Upper lobe of left lung (tissue), 6 donors: Measurements from ENCODE around the gene SCUBE1. TPM values are rescaled to one million over a fixed set of nuclear protein-coding genes. Genes with fewer than 3 reads are reported as not detected.

ENCODE experiments used
- ATAC-seq, 2 donors: fragments of 200-7000 bp; cut with Tn5 transposase; one replicate each; pipeline ENCODE4 v1.9.1; 2022; ENCODE audit warnings: mild to moderate bottlenecking in 2 of 2, moderate library complexity in 2 of 2; ENCODE audit not compliant: low FRiP score in 2 of 2
- DNase-seq, 2 donors: peaks; one replicate each; pipeline ENCODE4 v3.0.0-alpha.2; 2019 to 2020
- H3K27ac ChIP-seq, 4 donors: fragments of 200-600 bp; sonication (generic); one replicate each; pipeline ENCODE4 v1.5.1; 2016 to 2019
- H3K27me3 ChIP-seq, 4 donors: fragments of 200-600 bp; sonication (generic); one replicate each; pipeline ENCODE4 v1.5.1; 2017 to 2019
- H3K36me3 ChIP-seq, 4 donors: fragments of 200-600 bp; sonication (generic); one replicate each; pipeline ENCODE4 v1.5.1; 2016 to 2019
- H3K4me1 ChIP-seq, 4 donors: fragments of 200-600 bp; sonication (generic); one replicate each; pipeline ENCODE4 v1.5.1; 2018 to 2019
- H3K4me3 ChIP-seq, 4 donors: fragments of 200-600 bp; sonication (generic); one replicate each; pipeline ENCODE4 v1.5.1; 2017 to 2019; ENCODE audit warnings: mild to moderate bottlenecking in 2 of 4, moderate library complexity in 1 of 4
- H3K9me3 ChIP-seq, 4 donors: fragments of 200-600 bp; sonication (generic); one replicate each; pipeline ENCODE4 v1.5.1; 2018 to 2019
- EP300 ChIP-seq, 4 donors: sonication (generic); formaldehyde crosslinking; IDR thresholded peaks; one replicate each; pipeline ENCODE4 v1.5.1; 2017; ENCODE audit warnings: antibody characterized with exemption in 4 of 4, control low read depth in 2 of 4
- POLR2A ChIP-seq, 4 donors: fragments of 450-650 bp; IDR thresholded peaks; one replicate each; pipeline ENCODE4 v1.5.1; 2016 to 2017; ENCODE audit warnings: antibody characterized with exemption in 4 of 4, mild to moderate bottlenecking in 2 of 4
- POLR2AphosphoS5 ChIP-seq, 2 donors: sonication (generic); formaldehyde crosslinking; IDR thresholded peaks; one replicate each; pipeline ENCODE4 v1.5.1; 2017; ENCODE audit warnings: antibody characterized with exemption in 2 of 2
- WGBS, 2 donors: methylation state at CpG; one replicate each; pipeline ENCODE4 v1.1.5; 2017 to 2018; 5-methylcytosine and 5-hydroxymethylcytosine counted together
- total RNA-seq, 6 donors: library from RNA; depleted of rRNA in 4 of 6; stranded (reverse); fragments of >200 nt in 4 of 6; gene quantifications; one replicate each; pipeline versions ENCODE4 v1.1.0 to v1.2.1, GENCODE V29; 2016 to 2021
- TF ChIP-seq, protein P1 (sequence below), 6 experiments: fragments of 450-650 bp in 4 of 6; fragments of 200-600 bp in 2 of 6; sonication (generic) in 2 of 6; IDR thresholded peaks; one replicate each; pipeline ENCODE4 v1.5.1; 2016 to 2019; ENCODE audit warnings: antibody characterized with exemption in 6 of 6
- donor health status: DM: no; HTN: no; CAD: no; lungs with moderate emphysema.
- donor health status: DM: no; HTN: yes; CAD: no; lungs with severe emphysema.

Gene SCUBE1
- 10 to 100 TPM in 5 of 6 donors, 1 to 10 TPM in 1; 9.7 to 55.9 (median 20.8) TPM for total RNA-seq

- TF ChIP-seq, protein P1, sequence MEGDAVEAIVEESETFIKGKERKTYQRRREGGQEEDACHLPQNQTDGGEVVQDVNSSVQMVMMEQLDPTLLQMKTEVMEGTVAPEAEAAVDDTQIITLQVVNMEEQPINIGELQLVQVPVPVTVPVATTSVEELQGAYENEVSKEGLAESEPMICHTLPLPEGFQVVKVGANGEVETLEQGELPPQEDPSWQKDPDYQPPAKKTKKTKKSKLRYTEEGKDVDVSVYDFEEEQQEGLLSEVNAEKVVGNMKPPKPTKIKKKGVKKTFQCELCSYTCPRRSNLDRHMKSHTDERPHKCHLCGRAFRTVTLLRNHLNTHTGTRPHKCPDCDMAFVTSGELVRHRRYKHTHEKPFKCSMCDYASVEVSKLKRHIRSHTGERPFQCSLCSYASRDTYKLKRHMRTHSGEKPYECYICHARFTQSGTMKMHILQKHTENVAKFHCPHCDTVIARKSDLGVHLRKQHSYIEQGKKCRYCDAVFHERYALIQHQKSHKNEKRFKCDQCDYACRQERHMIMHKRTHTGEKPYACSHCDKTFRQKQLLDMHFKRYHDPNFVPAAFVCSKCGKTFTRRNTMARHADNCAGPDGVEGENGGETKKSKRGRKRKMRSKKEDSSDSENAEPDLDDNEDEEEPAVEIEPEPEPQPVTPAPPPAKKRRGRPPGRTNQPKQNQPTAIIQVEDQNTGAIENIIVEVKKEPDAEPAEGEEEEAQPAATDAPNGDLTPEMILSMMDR (IDR thresholded peaks at IDR 0.05) = no peak
- TF ChIP-seq EP300 (IDR thresholded peaks at IDR 0.05) (no peak), POLR2AphosphoS5 (IDR thresholded peaks at IDR 0.05) (no peak), POLR2A (IDR thresholded peaks at IDR 0.05) (peak in 1 of 4 donors; percentile 21)
- H3K9me3 ChIP-seq = no peaks in the 10 kb centered on the region
- H3K4me3 ChIP-seq = peak within 1 kb of the TSS; percentile 10 to 52 (median 44)
Observed at GRCh38 chr22:43343262-43343669, at the start of gene SCUBE1. Gene SCUBE1 (minus strand): TSS chr22:43343372. CDS start chr22:43343261, 111 bp downstream.

DNA sequence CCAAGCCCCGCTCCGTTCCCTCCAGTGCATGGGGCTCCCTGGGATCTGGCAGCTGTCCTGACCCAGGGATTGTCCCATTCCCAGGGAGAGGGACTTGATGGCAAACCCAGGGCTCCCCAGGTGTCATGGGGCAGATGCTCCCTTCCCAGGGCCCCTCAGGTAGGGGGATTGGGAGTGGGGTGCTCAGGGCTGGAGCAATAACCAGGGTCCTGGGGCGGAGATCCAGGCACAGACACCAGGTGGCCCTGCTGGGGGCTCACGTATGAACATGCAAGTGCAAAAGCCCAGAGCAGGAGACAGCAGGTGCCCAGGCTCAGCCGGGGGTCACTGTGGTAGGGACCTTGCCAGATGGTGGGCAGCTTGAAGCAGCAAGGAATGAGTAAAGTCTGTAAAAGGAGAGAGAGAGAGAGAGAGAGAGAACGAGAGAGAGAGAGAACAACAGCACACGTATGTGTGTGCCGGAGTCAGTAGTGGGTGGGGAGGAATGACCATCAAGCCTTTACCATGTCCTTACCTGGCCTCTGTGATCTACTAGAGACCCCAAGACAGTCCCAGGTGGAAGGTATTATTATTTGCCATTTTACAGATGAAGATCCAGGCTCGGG lies 49.3 kb upstream of the SCUBE1 start:
- H3K4me3 ChIP-seq = no peak overlapping the region
- no peak for ATAC-seq
- 85 to 87% methylated on average over 9 of the region's 9 CpGs for WGBS, 2 donors

More at GRCh38 chr22:43343262-43343669, at the start of gene SCUBE1:
- H3K36me3 ChIP-seq = no peaks in the 10 kb centered on the region
- WGBS, 2 donors = 10% methylated on average over 6 of the region's 56 CpGs; no CpG with 5 or more reads in 1 of the 2 donors
- ATAC-seq = peak; percentile 50 to 86
- DNase-seq = peak; percentile 55 to 94
- H3K27me3 ChIP-seq = peaks cover 0 to 29% (median 19%) of the 10 kb centered on the region in 4 donors
- peaks cover 15 to 32% (median 21%) of the 10 kb centered on the region in 4 donors for H3K4me1 ChIP-seq
- peak within 1 kb of the TSS in 1 of 4 donors; percentile 50 for H3K27ac ChIP-seq

DNA sequence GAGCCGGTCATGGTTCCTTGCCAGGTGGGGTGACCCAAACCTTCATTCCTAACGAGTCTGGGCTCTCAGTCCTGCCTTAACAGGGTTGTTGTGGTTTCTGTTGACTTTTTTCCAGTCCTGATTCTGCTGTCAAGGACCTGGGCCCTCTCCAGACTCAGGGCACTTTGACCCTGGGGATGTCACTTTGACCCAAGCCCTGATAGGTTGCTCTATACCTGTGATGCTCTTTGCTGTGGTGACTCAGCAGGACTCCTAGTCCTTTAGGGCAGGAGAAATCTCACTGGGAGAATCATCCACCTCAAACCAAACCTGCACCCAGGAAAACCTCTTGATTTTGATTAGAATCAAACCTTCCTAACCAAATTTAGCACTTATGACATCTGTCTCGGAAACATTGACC lies 48.1 kb upstream of the SCUBE1 start:
- TF ChIP-seq POLR2A (IDR thresholded peaks at IDR 0.05) (no peak), EP300 (IDR thresholded peaks at IDR 0.05) (no peak), POLR2AphosphoS5 (IDR thresholded peaks at IDR 0.05) (no peak)
- TF ChIP-seq, protein P1 (IDR thresholded peaks at IDR 0.05) = no peak
- H3K27ac ChIP-seq = no peak overlapping the region
- H3K9me3 ChIP-seq = no peaks in the 10 kb centered on the region
- ATAC-seq (no peak), DNase-seq (no peak)
- H3K4me3 ChIP-seq = no peak overlapping the region
- H3K4me1 ChIP-seq = peaks cover 0 to 5% (median 0%) of the 10 kb centered on the region in 4 donors
- WGBS, 2 donors = 72 to 81% methylated on average over 1 to 3 of the region's 3 CpGs
- H3K27me3 ChIP-seq = no peaks in the 10 kb centered on the region
- H3K36me3 ChIP-seq = no peaks in the 10 kb centered on the region

More for the DNA sequence above, 49.3 kb upstream of the SCUBE1 start:
- Histone ChIP-seq H3K36me3 (no peaks in the 10 kb centered on the region), H3K9me3 (no peaks in the 10 kb centered on the region), H3K27ac (no peak overlapping the region), H3K27me3 (no peaks in the 10 kb centered on the region), H3K4me1 (peaks cover 0 to 9% (median 0%) of the 10 kb centered on the region in 4 donors)
- TF ChIP-seq POLR2AphosphoS5 (IDR thresholded peaks at IDR 0.05) (no peak), EP300 (IDR thresholded peaks at IDR 0.05) (no peak), POLR2A (IDR thresholded peaks at IDR 0.05) (no peak)
- TF ChIP-seq, protein P1 (IDR thresholded peaks at IDR 0.05) = no peak
- peak in 1 of 2 donors; percentile 21 for DNase-seq

DNA sequence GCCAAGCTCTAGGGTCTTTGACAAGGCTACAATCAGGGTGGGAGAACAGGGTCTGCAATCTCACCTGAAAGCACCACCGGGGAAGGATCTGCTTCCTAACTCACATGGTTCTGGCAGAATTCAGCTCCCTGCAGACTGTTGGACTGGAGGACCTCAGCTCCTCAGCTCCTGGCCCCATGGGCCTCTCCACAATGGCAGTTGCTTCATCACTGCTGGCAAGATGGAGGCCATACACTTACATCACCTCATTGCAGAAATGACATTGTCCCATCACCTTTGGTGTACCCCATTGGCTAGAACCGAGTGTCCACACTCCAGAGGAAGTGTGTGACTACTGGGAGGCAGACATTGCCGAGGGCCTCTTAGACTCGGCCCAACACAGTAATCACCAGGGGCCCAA lies 47.7 kb upstream of the SCUBE1 start:
- 54 to 78% methylated on average over 3 to 4 of the region's 4 CpGs for WGBS, 2 donors
- ATAC-seq (no peak), DNase-seq (no peak)
- no peaks in the 10 kb centered on the region for H3K27me3 ChIP-seq
- peaks cover 0 to 7% (median 1%) of the 10 kb centered on the region in 4 donors for H3K4me1 ChIP-seq
- no peak overlapping the region for H3K4me3 ChIP-seq
- no peak overlapping the region for H3K27ac ChIP-seq
- H3K36me3 ChIP-seq = no peaks in the 10 kb centered on the region
- H3K9me3 ChIP-seq = no peaks in the 10 kb centered on the region
- TF ChIP-seq, protein P1 (IDR thresholded peaks at IDR 0.05) = no peak
- TF ChIP-seq POLR2AphosphoS5 (IDR thresholded peaks at IDR 0.05) = no peak
- TF ChIP-seq EP300 (IDR thresholded peaks at IDR 0.05) = no peak
- TF ChIP-seq POLR2A (IDR thresholded peaks at IDR 0.05) = no peak
